IMR-90 (cell line): ENCODE data around the gene CCNE1. TPM values are rescaled to one million over a fixed set of nuclear protein-coding genes. Genes with fewer than 3 reads are reported as not detected.
A peak's percentile ranks its signal among the peaks of the same experiment; 100 is the strongest.

Source experiments
- ATAC-seq: fragments of 200-7000 bp; cut with Tn5 transposase; 2 replicates; pipeline ENCODE4 v1.9.1; 2020; ENCODE audit warnings: low read depth, mild to moderate bottlenecking, moderate library complexity
- BruUV-seq: library from RNA; stranded (reverse); fragments of 400-500 nt; replicated peaks from 2 replicates; lab custom pipeline; 2021; lab: Mats Ljungman, UMichigan
- CTCF ChIA-PET: fragments of 300-600 bp; formaldehyde crosslinking; extraction: SDS; loops from one replicate; lab custom pipeline; 2021; ENCODE audit warnings: antibody characterized with exemption; lab: Yijun Ruan, JAX
- POLR2A ChIA-PET: fragments of 300-600 bp; sonication (Branson Sonifier 250); formaldehyde crosslinking; loops from one replicate; lab custom pipeline; 2022; ENCODE audit warnings: antibody characterized with exemption; ENCODE audit not compliant: unreplicated experiment; lab: Charles Lee
- DNase-seq: peaks from one replicate; pipeline ENCODE4 v3.0.0; 2013
- H2AFZ ChIP-seq: replicated peaks from 2 replicates; pipeline ENCODE3; 2013; ENCODE audit warnings: low read length, mild to moderate bottlenecking; ENCODE audit not compliant: poor library complexity
- H2AK5ac ChIP-seq: 2 replicates; pipeline ENCODE4 v1.6.1; 2013; ENCODE audit warnings: low read depth, low read length, inconsistent platforms
- H2AK9ac ChIP-seq: replicated peaks from 2 replicates; pipeline ENCODE3; 2013; ENCODE audit warnings: mild to moderate bottlenecking, low read depth, low read length, moderate library complexity; ENCODE audit not compliant: poor library complexity
- H2BK120ac ChIP-seq: 2 replicates; pipeline ENCODE4 v1.6.1; 2013; ENCODE audit warnings: low read depth, low read length, inconsistent platforms
- H2BK15ac ChIP-seq: 3 replicates; pipeline ENCODE4 v1.6.1; 2013; ENCODE audit warnings: low read depth, low read length, inconsistent platforms
- H2BK20ac ChIP-seq: 2 replicates; pipeline ENCODE4 v1.6.1; 2013; ENCODE audit warnings: low read depth, mild to moderate bottlenecking, inconsistent platforms, low read length, moderate library complexity
- H2BK5ac ChIP-seq: 2 replicates; pipeline ENCODE4 v1.6.1; 2013; ENCODE audit warnings: mild to moderate bottlenecking, low read depth, low read length, inconsistent platforms; ENCODE audit not compliant: poor library complexity, severe bottlenecking
- H3K14ac ChIP-seq: replicated peaks from 2 replicates; pipeline ENCODE4 v1.6.1; 2013; ENCODE audit warnings: low read depth, low read length, inconsistent platforms
- H3K18ac ChIP-seq: 2 replicates; pipeline ENCODE4 v1.6.1; 2013; ENCODE audit warnings: low read depth, low read length, control low read depth
- H3K23ac ChIP-seq: 2 replicates; pipeline ENCODE4 v1.6.1; 2013; ENCODE audit warnings: low read depth, low read length, inconsistent platforms
- H3K27ac ChIP-seq: 2 replicates; pipeline ENCODE4 v1.5.1; 2013; ENCODE audit warnings: mild to moderate bottlenecking, control low read depth, low read length; ENCODE audit not compliant: insufficient read depth
- H3K27me3 ChIP-seq: 2 replicates; pipeline ENCODE4 v1.6.1; 2013; ENCODE audit warnings: low read length; ENCODE audit not compliant: control insufficient read depth, insufficient read depth
- H3K36me3 ChIP-seq: 2 replicates; pipeline ENCODE4 v1.6.1; 2013; ENCODE audit warnings: low read length, mixed read lengths; ENCODE audit not compliant: control insufficient read depth, insufficient read depth
- H3K4ac ChIP-seq: 2 replicates; pipeline ENCODE4 v1.6.1; 2013; ENCODE audit warnings: low read depth, low read length, inconsistent platforms
- H3K4me1 ChIP-seq: 2 replicates; pipeline ENCODE4 v1.6.1; 2013; ENCODE audit warnings: low read length, mixed read lengths; ENCODE audit not compliant: control insufficient read depth, insufficient read depth
- H3K4me2 ChIP-seq: 2 replicates; pipeline ENCODE4 v1.6.1; 2013; ENCODE audit warnings: low read depth, mild to moderate bottlenecking, control low read depth, low read length, moderate library complexity
- H3K4me3 ChIP-seq: 2 replicates; pipeline ENCODE4 v1.5.1; 2013; ENCODE audit warnings: low read depth, mild to moderate bottlenecking, control low read depth, low read length, moderate library complexity; ENCODE audit not compliant: insufficient read depth
- H3K56ac ChIP-seq: 2 replicates; pipeline ENCODE4 v1.6.1; 2013; ENCODE audit warnings: low read length, inconsistent platforms; ENCODE audit not compliant: insufficient read depth; ENCODE audit errors: extremely low read depth
- H3K79me1 ChIP-seq, 2 experiments: 2 replicates each; pipeline ENCODE4 v1.6.1; 2013; ENCODE audit warnings: low read length in 2 of 2, inconsistent platforms in 1 of 2, low read depth in 1 of 2
- H3K9ac ChIP-seq: 2 replicates; pipeline ENCODE4 v1.6.1; 2013; ENCODE audit warnings: low read depth, low read length, control low read depth
- H3K9me1 ChIP-seq: 2 replicates; pipeline ENCODE4 v1.6.1; 2013; ENCODE audit warnings: low read length, inconsistent platforms; ENCODE audit not compliant: insufficient read depth
- H3K9me3 ChIP-seq: 2 replicates; pipeline ENCODE4 v1.6.1; 2013; ENCODE audit warnings: low read length; ENCODE audit not compliant: control insufficient read depth, insufficient read depth
- H4K20me1 ChIP-seq: 2 replicates; pipeline ENCODE4 v1.6.1; 2013; ENCODE audit warnings: low read length, inconsistent platforms; ENCODE audit not compliant: insufficient read depth
- H4K5ac ChIP-seq: 2 replicates; pipeline ENCODE4 v1.6.1; 2013; ENCODE audit warnings: mild to moderate bottlenecking, low read depth, low read length, control low read depth
- H4K8ac ChIP-seq, 2 experiments: 2 replicates each; pipeline ENCODE4 v1.6.1; 2013; ENCODE audit warnings: low read depth in 2 of 2, low read length in 2 of 2, control low read depth in 1 of 2, inconsistent platforms in 1 of 2
- H4K91ac ChIP-seq: 2 replicates; pipeline ENCODE4 v1.6.1; 2013; ENCODE audit warnings: low read depth, low read length, inconsistent platforms; ENCODE audit not compliant: insufficient read depth
- BHLHE40 ChIP-seq: fragments of 150-350 bp; IDR thresholded peaks from 2 replicates; pipeline ENCODE4 v1.6.1; 2016; ENCODE audit warnings: mild to moderate bottlenecking, low read depth, low read length
- CEBPB ChIP-seq: IDR thresholded peaks from 2 replicates; pipeline ENCODE4 v1.6.1; 2012; ENCODE audit warnings: low read depth, low read length, improper control_type of control experiment
- CTCF ChIP-seq: conservative IDR thresholded peaks from 2 replicates; pipeline ENCODE4 v1.5.1; 2012; ENCODE audit warnings: mild to moderate bottlenecking, low read depth, low read length, improper control_type of control experiment
- FOS ChIP-seq: fragments of 150-350 bp; IDR thresholded peaks from 2 replicates; pipeline ENCODE4 v1.6.1; 2016; ENCODE audit warnings: low read depth, low read length
- MAFK ChIP-seq: IDR thresholded peaks from 2 replicates; pipeline ENCODE4 v1.6.1; 2012; ENCODE audit warnings: low read depth, low read length, improper control_type of control experiment
- MAZ ChIP-seq: IDR thresholded peaks from 2 replicates; pipeline ENCODE4 v1.6.1; 2012; ENCODE audit warnings: low read depth, mild to moderate bottlenecking, low read length, improper control_type of control experiment, moderate library complexity, borderline replicate concordance
- MXI1 ChIP-seq: IDR thresholded peaks from 2 replicates; pipeline ENCODE4 v1.6.1; 2012; ENCODE audit warnings: low read depth, mild to moderate bottlenecking, low read length, moderate library complexity, borderline replicate concordance
- NFE2L2 ChIP-seq: fragments of 150-350 bp; IDR thresholded peaks from 2 replicates; pipeline ENCODE4 v1.6.1; 2016; ENCODE audit warnings: low read depth, mild to moderate bottlenecking, low read length
- POLR2A ChIP-seq: IDR thresholded peaks from 2 replicates; pipeline ENCODE4 v1.6.1; 2012; ENCODE audit warnings: mild to moderate bottlenecking, low read depth, low read length
- RAD21 ChIP-seq: IDR thresholded peaks from 2 replicates; pipeline ENCODE4 v1.6.1; 2012; ENCODE audit warnings: low read length, improper control_type of control experiment
- RCOR1 ChIP-seq: IDR thresholded peaks from 2 replicates; pipeline ENCODE4 v1.6.1; 2012; ENCODE audit warnings: mild to moderate bottlenecking, low read length, improper control_type of control experiment; ENCODE audit not compliant: insufficient replicate concordance
- RFX5 ChIP-seq: IDR thresholded peaks from 2 replicates; pipeline ENCODE4 v1.8.0; 2012; ENCODE audit warnings: low read depth, mild to moderate bottlenecking, low read length, moderate library complexity
- SMC3 ChIP-seq: fragments of 150-350 bp; IDR thresholded peaks from 2 replicates; pipeline ENCODE4 v1.6.1; 2016; ENCODE audit warnings: low read depth, mild to moderate bottlenecking, antibody characterized with exemption, low read length, moderate library complexity
- USF2 ChIP-seq: fragments of 150-350 bp; IDR thresholded peaks from 2 replicates; pipeline ENCODE4 v1.6.1; 2017; ENCODE audit warnings: mild to moderate bottlenecking, antibody characterized with exemption, low read length, low read depth
- WGBS, 2 experiments: methylation state at CpG; one replicate each; pipeline versions ENCODE4 v1.1.5 to v1.1.7; 2013; ENCODE audit warnings: missing lambda C conversion rate in 2 of 2; ENCODE audit not compliant: insufficient read length in 1 of 2; ENCODE audit errors: extremely low coverage in 2 of 2; 5-methylcytosine and 5-hydroxymethylcytosine counted together
- dilution Hi-C: fragments of 300-500 bp; cut with HindIII; formaldehyde crosslinking; loops from one replicate; pipeline ENCODE4 v1.14.3; 2018; ENCODE audit warnings: low sequenced_read_pairs; ENCODE audit not compliant: unreplicated experiment
- in situ Hi-C: fragments of 300-500 bp; cut with MboI; formaldehyde crosslinking; loops from 3 replicates; pipeline ENCODE4 v1.14.3; 2019; ENCODE audit warnings: low sequenced_read_pairs, inconsistent platforms, mixed read lengths
- intact Hi-C: fragments of 100-400 bp; cut with micrococcal nuclease; formaldehyde crosslinking; loops from 2 replicates; pipeline ENCODE4 v1.10.0; 2022
- polyA plus RNA-seq, 3 experiments: library from polyadenylated mRNA; depleted of rRNA; stranded (reverse); fragments of >200 nt; gene quantifications; 2 replicates each; pipeline ENCODE4 v1.2.3, GENCODE V29; 2012; ENCODE audit warnings: low replicate concordance in 1 of 3
- total RNA-seq: library from RNA; depleted of rRNA; stranded (reverse); fragments of >200 nt; gene quantifications from 2 replicates; pipeline ENCODE4 v1.2.3, GENCODE V29; 2012

CCNE1 gene
- total and polyA plus RNA-seq, 2 of the 4 experiments (the other 2 are of a cell fraction): 6.8 to 7.0 TPM

DNA sequence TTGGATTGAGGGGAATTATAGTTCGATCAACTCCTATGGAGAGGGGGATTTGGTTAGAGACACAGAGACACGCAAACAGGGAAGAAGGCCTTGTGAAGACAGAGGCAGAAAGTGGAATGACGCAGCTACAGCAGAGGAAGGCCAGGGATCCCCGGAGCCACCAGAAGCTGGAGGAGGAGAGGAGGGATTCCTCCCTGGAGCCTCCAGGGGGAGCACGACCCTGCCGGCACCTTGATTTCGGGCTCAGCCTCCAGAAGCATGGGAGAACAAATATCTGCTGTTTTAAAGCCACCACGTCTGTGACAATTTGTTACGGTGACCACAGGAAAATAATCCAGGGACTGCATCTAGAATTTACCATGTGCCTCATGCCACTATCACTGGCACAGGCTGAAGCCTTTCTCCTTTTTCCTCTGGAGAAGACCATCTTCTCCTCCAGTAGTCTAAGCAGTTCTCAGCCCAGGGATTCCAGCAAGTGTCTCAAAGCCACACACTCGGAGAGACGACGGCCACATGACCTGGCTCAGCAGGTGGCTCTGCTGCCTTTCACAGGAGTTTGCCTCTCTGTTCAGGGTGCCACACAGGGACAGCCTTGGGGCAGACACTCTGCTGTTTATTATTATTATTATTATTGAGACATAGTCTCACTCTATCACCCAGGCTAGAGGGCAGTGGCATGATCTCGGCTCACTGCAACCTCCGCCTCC, 39.9 kb upstream of the CCNE1 start (continued):
- TF ChIP-seq MXI1: no peak

DNA sequence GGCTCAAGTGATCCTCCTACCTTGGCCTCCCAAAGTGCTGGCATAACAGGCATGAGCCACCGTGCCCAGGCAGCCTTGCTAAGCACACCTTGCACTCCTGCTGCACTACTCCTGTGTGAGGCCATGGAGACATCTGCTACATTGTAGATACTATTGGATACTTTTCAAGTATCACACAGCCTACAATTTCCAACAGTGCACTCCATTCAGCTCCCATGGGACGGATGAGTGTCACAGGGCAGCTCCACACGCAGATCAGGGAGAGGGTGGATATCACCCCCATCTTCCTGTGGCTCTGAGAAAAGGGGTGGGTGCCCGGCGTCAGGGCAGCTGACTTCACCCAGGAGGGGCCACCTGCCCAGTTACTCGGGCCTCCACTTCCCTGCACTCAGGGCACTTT, 39.1 kb upstream of the CCNE1 start:
- Histone ChIP-seq H2BK15ac (no peak overlapping the region), H3K79me1 (no peaks in the 10 kb centered on the region), H2BK20ac (no peak overlapping the region), H2BK5ac (no peak overlapping the region), H3K23ac (no peak overlapping the region), H3K9me3 (no peaks in the 10 kb centered on the region), H3K14ac (no peak overlapping the region), H3K4me2 (no peak overlapping the region), H4K5ac (no peak overlapping the region), H4K8ac (no peak overlapping the region), H3K4me3 (no peak overlapping the region), H4K20me1 (no peaks in the 10 kb centered on the region), H3K18ac (no peak overlapping the region), H3K4me1 (no peaks in the 10 kb centered on the region; the same call in 1 of the 2 replicates), H2AK9ac (no peak overlapping the region), H2AK5ac (no peak overlapping the region), H3K27me3 (peaks cover 2% of the 10 kb centered on the region; the same call in 1 of the 2 replicates), H3K4ac (no peak overlapping the region), H3K9ac (no peak overlapping the region), H3K56ac (no peak overlapping the region), H4K91ac (no peak overlapping the region), H2BK120ac (no peak overlapping the region), H3K36me3 (no peaks in the 10 kb centered on the region), H2AFZ (peak overlapping the region; percentile 2), H3K27ac (no peak overlapping the region), H3K9me1 (no peaks in the 10 kb centered on the region)
- ChIA-PET POLR2A (no interaction called here), CTCF (no interaction called here)
- in situ Hi-C loops: loop anchor here (5.0 to 10.0 kb wide), 2 partner anchors 100 to 882 kb away; no protein-coding TSS in a partner anchor
- no peak for ATAC-seq
- no TSS peak for BruUV-seq
- intact Hi-C loops: no loop called here
- DNase-seq: no peak
- WGBS, 2 experiments: no CpG with 5 or more reads among the region's 6 CpGs
- dilution Hi-C loops: no loop called here
- TF ChIP-seq POLR2A (no peak), MXI1 (no peak), CTCF (no peak), FOS (no peak), MAZ (no peak), RCOR1 (no peak), MAFK (no peak), CEBPB (no peak), RFX5 (no peak), NFE2L2 (no peak), USF2 (no peak), BHLHE40 (no peak), RAD21 (no peak), SMC3 (no peak)
